ENCODE results near the gene TIMM13.
"Not testable (repeated sequence)": the region's sequence is repeated elsewhere in the genome, so short reads cannot be mapped to it uniquely, and the experiment has no call there.

Gene TIMM13

DNA sequence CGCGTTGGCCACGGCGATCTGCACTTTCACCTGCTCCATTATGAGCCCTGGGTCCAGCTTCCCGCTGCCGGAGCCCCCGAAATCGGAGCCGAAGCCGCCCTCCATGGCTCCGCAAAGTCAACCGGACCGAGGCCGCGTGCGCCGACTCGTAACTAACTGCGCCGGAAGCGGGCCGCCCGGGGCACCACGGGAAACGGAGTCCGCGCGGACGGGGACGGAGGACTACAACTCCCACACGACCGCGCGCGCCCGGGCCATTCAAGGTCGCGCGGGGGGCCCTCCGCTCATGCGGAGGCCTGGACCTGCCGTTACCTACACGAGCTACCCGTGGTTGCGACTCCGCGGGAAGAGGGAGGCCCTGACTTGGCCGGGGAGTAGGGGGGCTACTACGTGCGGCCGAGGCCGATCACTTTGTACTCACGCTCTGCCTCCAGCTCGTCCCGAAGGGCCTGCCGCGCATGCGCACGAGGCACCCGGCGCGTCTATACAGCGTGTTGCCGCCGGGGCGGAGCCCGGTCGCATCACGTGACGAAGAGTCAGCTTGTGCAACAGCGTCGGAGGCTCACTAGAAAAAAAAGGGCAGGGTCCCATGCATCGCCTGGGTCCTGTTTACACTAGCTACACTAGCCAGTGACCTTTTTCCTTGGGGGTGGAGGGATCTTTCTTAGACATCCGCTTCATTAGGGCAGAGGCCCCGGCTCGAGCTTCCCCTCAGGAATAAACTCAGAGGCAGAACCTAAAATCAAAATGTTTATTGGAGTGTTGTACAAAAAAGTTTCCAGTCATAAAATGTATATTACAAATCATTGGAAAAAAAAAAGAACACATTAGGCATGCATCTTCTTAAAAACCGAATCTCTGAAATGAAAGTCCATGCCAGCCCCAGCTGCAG is at the start of gene TIMM13:
TIMM13 (minus strand) TSS at position 158 of the 892 bp plus-strand sequence; CDS start at position 105, 53 bp downstream.
- in situ Hi-C loops (cut with MboI; ENCODE audit: low sequenced_read_pairs): no loop called here

DNA sequence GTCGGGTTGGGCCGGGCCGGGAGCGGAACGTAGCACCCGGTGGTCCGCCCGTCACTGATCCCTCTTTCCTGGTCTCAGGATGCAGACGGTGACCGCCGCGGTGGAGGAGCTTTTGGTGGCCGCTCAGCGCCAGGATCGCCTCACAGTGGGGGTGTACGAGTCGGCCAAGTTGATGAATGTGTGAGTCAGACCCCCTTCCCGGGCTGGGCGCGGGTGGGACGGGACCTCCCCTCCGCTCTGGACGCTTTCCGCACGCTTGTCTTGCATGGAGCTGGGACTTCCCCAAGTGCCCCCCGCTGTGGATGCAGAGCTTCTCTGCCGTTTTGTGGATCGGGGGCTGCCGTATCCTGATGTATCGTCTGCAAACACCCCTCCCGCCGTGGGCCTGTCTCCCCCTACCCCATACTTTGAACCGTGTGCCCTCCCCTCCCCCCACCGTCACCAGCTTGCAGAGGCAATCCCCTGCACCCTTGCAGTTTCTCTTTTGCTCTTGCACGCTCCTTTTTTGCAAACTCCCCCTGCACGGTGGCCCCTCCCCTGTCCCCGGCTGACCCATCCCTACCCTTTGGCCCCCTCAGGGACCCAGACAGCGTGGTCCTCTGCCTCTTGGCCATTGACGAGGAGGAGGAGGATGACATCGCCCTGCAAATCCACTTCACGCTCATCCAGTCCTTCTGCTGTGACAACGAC is 49.2 kb upstream of the TIMM13 start:
- in situ Hi-C loops (cut with MboI; ENCODE audit: low sequenced_read_pairs): no loop called here

DNA sequence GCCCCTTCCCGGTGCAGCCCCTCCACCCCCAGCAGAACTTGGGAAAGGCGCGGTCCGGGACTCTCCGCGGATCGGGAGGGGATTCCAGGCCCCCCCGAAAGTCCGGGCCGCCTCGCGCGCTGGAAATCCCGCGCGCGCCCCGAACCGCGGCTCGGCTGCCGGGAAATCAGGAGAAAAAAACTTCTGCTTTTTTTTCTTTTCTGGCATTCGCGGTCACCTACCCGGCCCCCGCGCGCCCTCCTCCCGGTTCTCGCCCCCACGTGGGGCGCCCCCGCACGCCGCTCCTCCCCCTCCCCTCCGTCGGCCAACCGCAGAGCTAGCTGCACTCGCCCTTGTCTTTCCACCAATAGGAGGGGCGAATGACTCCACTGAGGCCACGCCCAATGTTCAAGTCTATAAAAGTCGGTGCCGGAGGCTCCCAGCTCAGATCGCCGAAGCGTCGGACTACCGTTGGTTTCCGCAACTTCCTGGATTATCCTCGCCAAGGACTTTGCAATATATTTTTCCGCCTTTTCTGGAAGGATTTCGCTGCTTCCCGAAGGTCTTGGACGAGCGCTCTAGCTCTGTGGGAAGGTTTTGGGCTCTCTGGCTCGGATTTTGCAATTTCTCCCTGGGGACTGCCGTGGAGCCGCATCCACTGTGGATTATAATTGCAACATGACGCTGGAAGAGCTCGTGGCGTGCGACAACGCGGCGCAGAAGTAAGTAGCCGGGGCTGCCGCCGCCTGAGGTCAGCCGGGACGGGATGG is 48.5 kb upstream of the TIMM13 start, which contains the start of gene GADD45B:
GADD45B (plus strand) TSS at position 426 of the 749 bp plus-strand sequence; CDS start at position 658, 232 bp downstream.
- in situ Hi-C loops (cut with MboI; ENCODE audit: low sequenced_read_pairs): no loop called here

DNA sequence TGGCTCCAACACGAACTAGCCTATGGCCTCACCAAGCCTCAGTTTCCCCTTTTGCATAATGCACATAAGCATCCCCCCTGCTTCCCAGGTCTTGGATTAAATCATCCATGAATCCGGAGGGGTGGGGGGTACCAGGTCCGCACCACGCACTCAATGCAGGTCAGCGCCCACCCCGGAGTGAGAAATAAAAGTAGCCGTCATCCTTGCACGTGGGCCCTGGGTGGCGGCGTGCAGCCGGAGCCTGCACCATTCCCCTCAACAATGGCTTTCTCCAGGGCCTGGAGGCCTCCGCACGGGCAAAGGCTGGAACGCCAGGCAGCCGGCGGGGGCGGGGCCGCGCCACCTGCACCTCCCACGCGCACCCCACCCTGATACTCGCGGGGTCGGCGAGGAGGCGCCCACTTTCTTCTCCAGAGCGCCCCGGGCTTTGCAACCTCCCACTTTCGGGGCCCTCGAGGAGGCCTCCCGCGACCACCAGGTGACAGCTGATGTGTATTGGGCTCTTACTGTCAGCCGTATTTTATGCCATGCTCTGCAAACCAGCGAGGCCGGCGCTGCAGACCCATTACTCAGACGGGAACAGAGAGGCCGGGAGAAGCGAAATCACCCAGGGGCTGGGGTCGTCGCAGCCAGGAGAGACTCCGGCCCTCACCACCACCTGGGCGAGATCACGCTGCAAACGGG is 47.8 kb upstream of the TIMM13 start:
- in situ Hi-C loops (cut with MboI; ENCODE audit: low sequenced_read_pairs): no loop called here

DNA sequence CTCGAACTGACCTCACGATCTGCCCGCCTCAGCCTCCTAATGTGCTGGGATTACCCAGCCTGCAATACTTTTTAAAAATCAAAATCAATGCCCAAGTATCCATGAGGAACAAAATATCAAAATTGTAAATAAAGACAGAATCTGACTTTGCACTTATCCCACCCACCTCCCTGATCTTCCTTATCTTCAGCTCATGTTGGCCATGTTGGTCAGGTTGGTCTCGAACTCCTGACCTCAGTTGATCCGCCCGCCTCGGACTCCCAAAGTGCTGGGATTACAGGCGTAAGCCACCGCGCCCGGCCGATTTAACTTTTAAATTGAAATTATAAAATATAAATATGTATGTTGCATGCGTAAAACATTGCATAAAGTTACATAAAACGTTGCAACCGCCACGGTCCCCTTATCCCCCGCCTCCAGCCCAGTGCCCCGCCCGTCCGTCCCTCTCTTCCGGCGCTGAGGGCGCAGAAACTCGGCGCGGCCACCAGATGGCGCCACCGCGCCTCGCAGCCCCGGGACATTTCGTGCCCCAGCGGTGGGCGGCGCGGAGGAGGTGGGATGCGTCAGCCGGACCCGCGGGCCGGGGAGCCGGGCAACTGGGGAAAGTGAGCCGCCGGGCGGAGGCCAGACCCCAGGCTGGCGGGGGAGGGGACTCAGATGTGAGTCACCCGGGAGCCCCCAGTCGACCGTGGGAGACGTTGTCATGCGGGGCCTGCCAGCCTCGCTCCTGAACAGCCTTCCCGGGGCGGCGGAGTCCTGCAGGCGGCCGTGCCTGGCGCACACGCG is 47.0 kb upstream of the TIMM13 start:
- in situ Hi-C loops (cut with MboI; ENCODE audit: low sequenced_read_pairs): no loop called here

DNA sequence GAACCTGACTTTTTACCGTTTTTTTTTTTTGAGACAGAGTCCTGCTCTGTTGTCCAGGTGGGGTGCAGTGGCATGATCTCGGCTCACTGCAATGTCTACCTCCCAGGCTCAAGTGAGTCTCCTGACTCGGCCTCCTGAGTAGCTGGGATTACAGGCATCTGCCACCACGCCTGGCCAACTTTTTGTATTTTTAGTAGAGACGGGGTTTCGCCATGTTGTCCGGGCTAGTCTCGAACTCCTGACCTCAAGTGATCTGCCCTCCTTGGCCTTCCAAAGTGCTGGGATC is 42.5 kb upstream of the TIMM13 start:
- in situ Hi-C loops (cut with MboI; ENCODE audit: low sequenced_read_pairs): not testable (repeated sequence)

DNA sequence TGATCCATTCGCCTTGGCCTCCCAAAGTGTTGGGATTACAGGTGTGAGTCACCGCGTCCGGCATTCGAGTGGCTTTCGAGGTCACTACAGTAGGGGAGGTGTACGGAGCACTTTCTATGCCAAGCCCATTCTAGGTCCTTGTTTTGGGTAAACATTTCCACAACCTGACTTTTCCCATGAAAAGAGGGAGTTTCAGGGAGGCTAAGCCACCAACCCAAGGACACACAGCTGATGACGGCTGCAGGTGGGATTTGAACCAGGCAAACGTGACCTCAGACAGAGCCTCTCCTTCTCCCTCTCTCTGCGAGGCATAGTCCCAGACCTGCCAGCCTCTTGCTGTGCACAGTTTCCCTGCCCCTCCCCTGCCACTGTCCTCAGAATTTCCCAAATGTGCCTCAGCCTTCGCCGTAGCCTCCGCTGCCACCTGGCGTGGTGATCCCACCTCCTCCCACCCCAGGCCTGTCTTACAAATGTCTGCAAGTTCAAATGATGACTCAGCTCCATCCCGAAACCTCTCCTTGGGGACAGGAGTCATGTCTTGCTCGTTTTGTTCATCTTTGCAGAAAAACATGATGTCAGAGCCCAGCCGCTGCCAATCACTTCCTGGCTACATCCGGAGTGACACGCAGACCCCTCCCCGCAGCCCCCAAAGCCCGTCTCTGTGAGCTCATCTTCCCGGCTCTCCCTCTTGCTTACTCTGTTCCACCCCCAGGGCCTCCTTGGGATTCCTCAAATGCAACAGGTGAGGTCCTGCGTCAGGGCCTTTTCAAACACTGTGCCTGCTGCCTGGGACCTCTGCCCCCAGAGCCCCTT is 41.9 kb upstream of the TIMM13 start:
- in situ Hi-C loops (cut with MboI; ENCODE audit: low sequenced_read_pairs): no loop called here

DNA sequence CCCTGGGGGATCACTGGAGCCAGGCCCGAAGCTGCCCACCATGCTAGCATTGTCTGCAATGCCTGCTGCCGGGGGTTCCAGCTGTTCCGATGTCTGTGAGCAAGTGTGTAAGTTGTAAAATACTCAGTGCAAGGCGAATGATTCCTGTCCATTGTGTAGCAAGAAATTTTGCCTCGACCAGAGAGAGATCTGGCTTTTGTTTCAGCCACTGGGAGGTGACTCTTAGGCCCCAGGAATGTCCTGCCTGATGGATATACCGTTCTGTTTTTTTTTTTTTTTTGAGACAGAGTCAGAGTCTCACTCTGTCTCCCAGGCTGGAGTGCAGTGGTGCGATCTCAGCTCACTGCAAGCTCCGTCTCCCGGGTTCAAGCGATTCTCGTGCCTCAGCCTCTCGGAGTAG is 41.2 kb upstream of the TIMM13 start:
- in situ Hi-C loops (cut with MboI; ENCODE audit: low sequenced_read_pairs): no loop called here

DNA sequence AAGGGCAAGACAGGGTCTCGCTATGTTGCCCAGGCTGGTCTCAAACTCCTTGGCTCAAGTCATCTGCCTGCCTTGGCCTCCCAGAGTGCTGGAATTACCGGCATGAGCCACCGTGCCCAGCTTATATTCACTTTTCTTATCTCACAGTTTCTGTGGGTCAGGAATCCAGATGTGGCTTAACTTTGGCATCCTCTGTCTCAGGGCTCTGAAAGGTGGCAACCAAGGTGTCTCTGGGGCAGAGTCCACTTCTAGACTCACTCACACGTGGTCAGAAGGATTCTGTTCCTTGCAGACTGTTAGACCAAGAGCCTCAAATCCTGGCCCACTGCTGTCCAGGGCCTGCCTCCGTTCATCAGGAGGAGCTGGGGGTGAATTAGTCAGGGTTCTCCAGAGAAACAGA is 37.0 kb upstream of the TIMM13 start:
- in situ Hi-C loops (cut with MboI; ENCODE audit: low sequenced_read_pairs): no loop called here

DNA sequence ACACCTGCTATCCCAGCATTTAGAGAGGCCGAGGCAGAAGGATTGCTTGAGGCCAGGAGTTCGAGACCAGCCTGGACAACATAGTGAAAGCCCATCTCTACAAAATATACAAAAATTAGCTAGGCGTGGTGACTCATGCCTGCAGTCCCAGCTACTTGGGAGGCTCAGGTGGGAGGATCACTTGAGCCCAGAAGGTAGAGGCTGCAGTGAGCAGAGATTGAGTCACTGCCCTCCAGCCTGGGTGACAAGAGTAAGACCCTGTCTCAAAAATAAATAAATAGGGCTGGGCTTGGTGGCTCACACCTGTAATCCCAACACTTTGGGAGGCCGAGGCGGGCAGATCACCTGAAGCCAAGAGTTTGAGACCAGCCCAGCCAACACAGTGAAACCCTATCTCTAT is 36.3 kb upstream of the TIMM13 start:
- in situ Hi-C loops (cut with MboI; ENCODE audit: low sequenced_read_pairs): not testable (repeated sequence)

DNA sequence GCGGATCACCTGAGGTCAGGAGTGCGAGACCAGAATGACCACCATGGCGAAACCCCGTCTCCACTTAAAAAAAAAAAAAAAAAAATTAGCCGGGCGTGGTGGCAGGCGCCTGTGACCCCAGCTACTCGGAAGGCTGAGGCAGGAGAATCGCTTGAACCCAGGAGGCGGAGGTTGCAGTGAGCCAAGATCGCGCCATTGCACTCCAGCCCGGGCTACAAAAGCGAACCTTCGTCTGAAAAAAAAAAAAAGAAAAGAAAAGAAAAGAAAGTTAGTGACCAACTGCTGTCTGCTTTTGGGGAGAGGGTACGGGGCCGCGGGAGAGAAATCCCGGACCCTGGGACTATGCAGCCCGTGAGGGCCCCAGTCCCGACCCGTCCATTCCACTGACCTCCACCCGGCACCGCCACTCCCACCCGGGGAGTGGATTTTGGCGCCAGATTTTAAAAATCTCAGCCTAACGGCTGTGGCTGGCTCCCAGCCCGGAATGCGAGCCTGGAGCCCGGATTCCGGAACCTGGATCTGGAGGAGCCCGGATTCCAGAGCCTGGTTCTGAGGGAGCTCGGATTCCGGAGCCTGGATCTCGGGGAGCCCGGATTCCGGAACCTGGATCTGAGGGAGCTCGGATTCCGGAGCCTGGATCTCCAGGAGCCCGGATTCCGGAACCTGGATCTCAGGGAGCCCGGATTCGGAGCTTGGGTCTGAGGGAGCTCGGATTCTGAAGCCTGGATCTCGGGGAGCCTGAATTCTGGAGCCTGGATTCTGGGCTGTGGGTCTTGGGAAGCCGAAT is 35.4 kb upstream of the TIMM13 start:
- in situ Hi-C loops (cut with MboI; ENCODE audit: low sequenced_read_pairs): no loop called here

DNA sequence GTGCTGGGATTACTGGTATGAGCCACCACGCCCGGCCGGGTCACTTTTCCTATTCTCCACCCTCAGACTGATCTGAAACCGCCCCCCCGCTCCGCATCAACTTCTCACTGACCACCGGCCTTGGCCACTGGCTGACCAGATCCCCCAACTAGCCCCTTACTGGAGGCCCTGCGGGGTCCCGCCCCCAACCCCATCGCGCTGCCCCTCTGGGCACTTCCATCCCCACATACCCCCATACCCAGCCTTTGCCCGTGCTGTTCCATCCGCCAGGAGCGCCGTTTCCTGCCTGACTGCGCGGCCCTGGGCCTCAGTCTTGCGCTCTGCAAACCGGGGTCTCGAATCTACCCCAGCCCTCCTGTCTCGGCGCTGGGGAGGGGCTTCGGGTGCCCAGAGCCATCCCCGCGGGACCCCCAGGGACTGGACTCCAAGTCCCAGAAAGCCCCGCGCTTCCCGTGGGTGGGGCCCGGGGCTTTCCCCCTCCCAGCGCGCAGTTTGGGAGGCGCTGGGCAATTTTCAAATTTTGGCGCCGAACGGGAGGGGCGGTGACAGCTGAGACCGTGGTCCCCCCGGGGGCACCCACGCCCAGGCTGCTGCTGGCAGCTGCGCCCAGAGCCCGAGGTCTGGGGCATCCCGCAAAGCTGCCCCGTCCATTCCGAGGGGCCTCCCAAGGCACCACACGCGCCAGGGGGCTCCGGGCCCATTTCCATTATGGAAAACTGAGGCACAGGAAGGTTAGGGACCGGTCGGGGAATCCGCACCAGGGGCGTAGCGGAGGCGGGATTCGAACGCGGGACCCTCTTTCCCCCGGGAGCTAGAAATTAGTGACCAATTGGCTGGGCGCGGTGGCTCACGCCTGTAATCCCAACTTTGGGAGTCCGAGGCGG is 34.6 kb upstream of the TIMM13 start:
- in situ Hi-C loops (cut with MboI; ENCODE audit: low sequenced_read_pairs): no loop called here

DNA sequence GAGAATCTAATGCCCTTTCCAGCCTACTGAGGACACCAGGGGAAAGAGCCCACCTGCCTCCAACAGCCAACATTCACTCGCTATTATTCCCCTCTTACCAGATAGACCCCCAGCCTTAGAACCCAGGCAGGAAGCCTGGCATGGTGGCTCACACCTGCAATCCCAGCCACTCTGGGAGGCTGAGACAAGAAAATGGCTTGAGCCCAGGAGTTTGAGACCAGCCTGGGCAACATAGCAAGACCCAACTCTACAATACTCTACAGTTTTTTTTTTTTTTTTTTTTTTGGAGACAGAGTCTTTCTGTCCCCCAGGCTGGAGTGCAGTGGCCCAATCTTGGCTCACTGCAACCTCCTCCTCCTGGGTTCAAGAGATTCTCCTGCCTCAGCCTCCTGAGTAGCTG is 32.9 kb upstream of the TIMM13 start:
- in situ Hi-C loops (cut with MboI; ENCODE audit: low sequenced_read_pairs): no loop called here

DNA sequence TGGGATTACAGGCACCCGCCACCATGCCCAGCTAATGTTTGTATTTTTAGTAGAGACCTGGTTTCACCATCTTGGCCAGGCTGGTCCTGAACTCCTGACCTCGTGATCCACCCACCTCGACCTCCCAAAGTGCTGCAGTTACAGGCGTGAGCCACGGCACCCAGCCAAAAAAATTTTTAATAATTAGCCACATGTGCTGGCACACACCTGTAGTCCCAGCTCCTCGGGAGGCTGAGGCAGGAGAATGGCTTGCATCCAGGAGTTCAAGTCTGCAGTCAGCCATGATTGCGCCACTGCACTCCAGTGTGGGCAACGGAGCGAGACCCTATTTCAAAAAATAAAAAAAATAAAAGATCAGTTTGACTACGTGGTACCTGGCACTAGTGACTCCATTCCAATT is 31.4 kb upstream of the TIMM13 start:
- in situ Hi-C loops (cut with MboI; ENCODE audit: low sequenced_read_pairs): not testable (repeated sequence)

DNA sequence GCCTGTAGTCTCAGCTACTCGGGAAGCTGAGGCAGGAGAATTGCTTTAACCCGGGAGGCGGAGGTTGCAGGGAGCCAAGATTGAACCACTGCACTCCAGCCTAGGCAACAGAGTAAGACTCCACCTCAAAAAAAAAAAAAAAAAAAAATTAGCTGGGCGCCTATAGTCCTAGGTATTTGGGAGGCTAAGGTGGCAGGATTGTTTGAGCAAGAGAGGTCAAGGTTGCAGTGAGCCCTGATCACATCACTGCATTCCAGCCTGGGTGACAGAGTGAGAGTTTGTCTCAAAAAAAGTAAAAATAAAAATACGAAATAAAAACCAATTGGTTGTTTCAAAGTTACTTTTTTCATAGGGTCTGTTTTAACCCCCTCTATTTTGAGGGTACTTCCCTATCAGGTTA is 30.7 kb upstream of the TIMM13 start:
- in situ Hi-C loops (cut with MboI; ENCODE audit: low sequenced_read_pairs): no loop called here

DNA sequence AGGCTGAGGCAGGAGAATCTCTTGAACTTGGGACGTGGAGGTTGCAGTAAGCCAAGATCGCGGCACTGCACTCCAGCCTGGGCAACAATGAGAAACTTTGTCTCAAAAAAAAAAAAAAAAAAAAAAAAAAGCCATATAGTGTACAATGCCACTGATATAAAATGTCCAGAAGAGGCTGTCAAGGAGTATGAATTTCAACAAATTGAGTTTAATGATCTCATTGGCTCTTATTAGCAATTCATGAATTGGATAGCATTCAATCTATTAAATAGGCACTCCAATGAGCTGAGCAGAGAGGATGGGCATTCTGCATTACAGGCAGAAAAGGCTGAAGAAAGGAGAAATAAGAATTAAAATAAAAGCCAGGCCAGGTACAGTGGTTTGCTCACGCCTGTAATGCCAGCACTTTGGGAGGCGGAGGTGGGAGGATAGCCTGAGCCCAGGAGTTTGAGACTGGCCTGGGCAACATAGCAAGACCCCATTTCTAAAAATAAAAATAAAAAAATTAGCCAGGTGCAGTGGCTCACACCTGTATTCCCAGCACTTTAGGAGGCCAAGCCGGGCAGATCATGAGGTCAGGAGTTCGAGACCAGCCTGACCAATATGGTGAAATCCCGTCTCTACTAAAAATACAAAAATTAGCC is 30.1 kb upstream of the TIMM13 start:
- in situ Hi-C loops (cut with MboI; ENCODE audit: low sequenced_read_pairs): no loop called here

Data from hTERT RPE-1 (cell line).